ENCODE data around the gene ZNF558.

- TF ChIP-seq CTCF (conservative IDR thresholded peaks at IDR 0.05): no peak
- no peak for TF ChIP-seq EZH2 (IDR thresholded peaks at IDR 0.05; ENCODE audit: low read depth)
Measured at GRCh38 chr19:8846819-8847218, 14.7 kb upstream of the ZNF558 start.

Data from PC-9 (cell line).